CD14-positive monocyte (primary cell): ENCODE results near the gene RNASEH2A. TPM values are rescaled to one million over a fixed set of nuclear protein-coding genes. Genes with fewer than 3 reads are reported as not detected.
A peak's percentile ranks its signal among the peaks of the same experiment; 100 is the strongest.
"Not testable (repeated sequence)": the region's sequence is repeated elsewhere in the genome, so short reads cannot be mapped to it uniquely, and the experiment has no call there.

Experiments
- DNase-seq, 3 donors: peaks; one replicate each; pipeline ENCODE4 v3.0.0-alpha.2; 2011 to 2022
- H2AFZ ChIP-seq: 2 replicates; pipeline ENCODE4 v1.6.0; 2012; ENCODE audit warnings: mild to moderate bottlenecking, low read depth, low read length, inconsistent platforms; ENCODE audit not compliant: insufficient read depth, poor library complexity, severe bottlenecking
- H3K27ac ChIP-seq, 2 donors: 1 replicate in 1 of 2; 2 replicates in 1 of 2; pipeline ENCODE4 v1.5.1; 2012 to 2013; ENCODE audit warnings: low read length in 2 of 2, control low read depth in 1 of 2, inconsistent platforms in 1 of 2, low read depth in 1 of 2, mild to moderate bottlenecking in 1 of 2
- H3K27me3 ChIP-seq, 2 donors: one replicate each; pipeline versions ENCODE4 v1.6.0 to v1.6.1; 2011 to 2013; ENCODE audit warnings: low read length in 2 of 2; ENCODE audit not compliant: control insufficient read depth in 2 of 2, insufficient read depth in 2 of 2
- H3K36me3 ChIP-seq, 2 donors: replicated peaks in 1 of 2; 1 replicate in 1 of 2; 2 replicates in 1 of 2; pipeline versions ENCODE4 v1.5.1 to v1.6.1; 2012 to 2013; ENCODE audit warnings: low read length in 2 of 2, control low read depth in 1 of 2, inconsistent platforms in 1 of 2, mild to moderate bottlenecking in 1 of 2; ENCODE audit not compliant: insufficient read depth in 2 of 2, control insufficient read depth in 1 of 2
- H3K4me1 ChIP-seq, 2 donors: 1 replicate in 1 of 2; 2 replicates in 1 of 2; pipeline versions ENCODE4 v1.5.1 to v1.6.1; 2012 to 2013; ENCODE audit warnings: low read length in 2 of 2, control low read depth in 1 of 2, inconsistent platforms in 1 of 2, mild to moderate bottlenecking in 1 of 2, moderate library complexity in 1 of 2; ENCODE audit not compliant: insufficient read depth in 2 of 2, control insufficient read depth in 1 of 2
- H3K4me2 ChIP-seq: replicated peaks from 2 replicates; pipeline ENCODE3; 2012; ENCODE audit warnings: low read length, moderate library complexity, mild to moderate bottlenecking; ENCODE audit not compliant: poor library complexity, severe bottlenecking; ENCODE audit errors: extremely low read depth
- H3K4me3 ChIP-seq, 3 experiments: fragments of 200-600 bp in 1 of 3; sonication (generic) in 1 of 3; replicated peaks in 1 of 3; 1 replicate in 2 of 3; 2 replicates in 1 of 3; pipeline ENCODE4 v1.5.1; 2011 to 2013; ENCODE audit warnings: low read length in 3 of 3, mild to moderate bottlenecking in 3 of 3, control low read depth in 2 of 3, low read depth in 2 of 3, inconsistent platforms in 1 of 3, moderate library complexity in 1 of 3
- H3K79me2 ChIP-seq: 2 replicates; pipeline ENCODE4 v1.6.0; 2012; ENCODE audit warnings: mild to moderate bottlenecking, control low read depth, inconsistent platforms, low read length, moderate library complexity; ENCODE audit not compliant: insufficient read depth
- H3K9ac ChIP-seq: 2 replicates; pipeline ENCODE4 v1.6.0; 2017; ENCODE audit warnings: low read length, mild to moderate bottlenecking; ENCODE audit not compliant: insufficient read depth, poor library complexity, severe bottlenecking
- H3K9me3 ChIP-seq, 2 donors: replicated peaks in 1 of 2; 1 replicate in 1 of 2; 2 replicates in 1 of 2; pipeline versions ENCODE4 v1.5.1 to v1.6.1; 2012 to 2013; ENCODE audit warnings: low read length in 2 of 2, control low read depth in 1 of 2; ENCODE audit not compliant: control insufficient read depth in 1 of 2, insufficient read depth in 1 of 2
- H4K20me1 ChIP-seq: 2 replicates; pipeline ENCODE4 v1.6.0; 2012; ENCODE audit warnings: mild to moderate bottlenecking, low read length, control low read depth, moderate library complexity; ENCODE audit not compliant: insufficient read depth
- H3K27ac Mint-ChIP-seq, 7 donors: one replicate each; pipeline ENCODE4 v1.8.0; 2020; ENCODE audit warnings: mild to moderate bottlenecking in 7 of 7, mixed read lengths in 7 of 7, moderate library complexity in 6 of 7, inconsistent platforms in 2 of 7
- H3K27me3 Mint-ChIP-seq, 3 donors: one replicate each; pipeline ENCODE4 v1.8.0; 2021 to 2022; ENCODE audit warnings: low read depth in 3 of 3, mild to moderate bottlenecking in 3 of 3, mixed read lengths in 3 of 3, moderate library complexity in 3 of 3, inconsistent platforms in 1 of 3
- H3K36me3 Mint-ChIP-seq, 2 donors: one replicate each; pipeline ENCODE4 v1.8.0; 2020; ENCODE audit warnings: mixed read lengths in 2 of 2, inconsistent platforms in 1 of 2, mild to moderate bottlenecking in 1 of 2
- H3K4me1 Mint-ChIP-seq: one replicate; pipeline ENCODE4 v1.8.0; 2020; ENCODE audit warnings: mild to moderate bottlenecking, mixed read lengths
- H3K4me3 Mint-ChIP-seq, 2 donors: one replicate each; pipeline ENCODE4 v1.8.0; 2020; ENCODE audit warnings: mild to moderate bottlenecking in 2 of 2, mixed read lengths in 2 of 2, moderate library complexity in 1 of 2
- H3K9me3 Mint-ChIP-seq, 7 donors: one replicate each; pipeline ENCODE4 v1.8.0; 2020 to 2022; ENCODE audit warnings: mixed read lengths in 7 of 7, mild to moderate bottlenecking in 6 of 7, moderate library complexity in 6 of 7, inconsistent platforms in 2 of 7
- CTCF ChIP-seq: fragments of 200-600 bp; IDR thresholded peaks from one replicate; pipeline ENCODE4 v1.8.0; 2022; ENCODE audit warnings: antibody characterized with exemption, mild to moderate bottlenecking
- WGBS: methylation state at CpG from one replicate; pipeline ENCODE4 v1.1.5; 2013; ENCODE audit warnings: missing lambda C conversion rate; ENCODE audit not compliant: insufficient coverage; 5-methylcytosine and 5-hydroxymethylcytosine counted together
- intact Hi-C, 2 donors: fragments of 100-400 bp; cut with micrococcal nuclease; formaldehyde crosslinking; loops; one replicate each; pipeline versions ENCODE4 v1.15.0 to v1.15.1; 2023
- polyA plus RNA-seq, 3 donors: library from polyadenylated mRNA; depleted of rRNA in 1 of 3; unstranded in 2 of 3; stranded (reverse) in 1 of 3; fragments of 300-500 nt in 2 of 3; fragments of >200 nt in 1 of 3; fragmentation: Illumina TruSeq in 2 of 3; gene quantifications; 1 replicate in 2 of 3; 2 replicates in 1 of 3; pipeline ENCODE4 v1.2.3, GENCODE V29; 2012 to 2021

Gene RNASEH2A
- polyA plus RNA-seq, 3 donors = 8.7 to 21.5 (median 15.2) TPM

GRCh38 chr19:12843328-12843727 is 36.9 kb downstream of the RNASEH2A start:
- Histone ChIP-seq H3K27me3 (peaks cover 31 to 63% of the 10 kb centered on the region in 2 donors), H4K20me1 (no peaks in the 10 kb centered on the region), H3K4me3 (no peak overlapping the region), H3K36me3 (no peaks in the 10 kb centered on the region), H3K9ac (no peak overlapping the region), H3K4me1 (peaks cover 26 to 32% of the 10 kb centered on the region in 2 donors), H2AFZ (no peak overlapping the region), H3K27ac (no peak overlapping the region), H3K4me2 (no peak overlapping the region), H3K79me2 (no peaks in the 10 kb centered on the region), H3K9me3 (peaks cover 6 to 25% of the 10 kb centered on the region in 2 donors)
- H3K27me3 Mint-ChIP-seq = peaks cover 55 to 81% (median 61%) of the 10 kb centered on the region in 3 donors
- 93% methylated on average over 10 of the region's 11 CpGs for WGBS
- no peak overlapping the region for H3K27ac Mint-ChIP-seq
- no peak overlapping the region for H3K4me3 Mint-ChIP-seq
- H3K9me3 Mint-ChIP-seq = peaks cover 3 to 20% (median 16%) of the 10 kb centered on the region in 7 donors
- intact Hi-C loops = loop anchor here in 1 of 2 donors (5.0 kb wide), 1 partner anchor 36 kb away; the partner anchor contains the start of gene RNASEH2A
- H3K4me1 Mint-ChIP-seq = peaks cover 29% of the 10 kb centered on the region
- no peak for TF ChIP-seq CTCF
- DNase-seq = no peak
- H3K36me3 Mint-ChIP-seq = peaks cover 2 to 5% of the 10 kb centered on the region in 2 donors

- no peak for DNase-seq
- peak overlapping the region in 1 of 7 donors; percentile 21 for H3K27ac Mint-ChIP-seq
- H3K4me1 Mint-ChIP-seq = peaks cover 23% of the 10 kb centered on the region
These were observed 37.8 kb downstream of the RNASEH2A start for GRCh38 chr19:12843999-12844732.

GRCh38 chr19:12846613-12847012 is 40.2 kb downstream of the RNASEH2A start:
- not testable (repeated sequence) for DNase-seq, H3K36me3 ChIP-seq, H3K9ac ChIP-seq, H3K9me3 Mint-ChIP-seq, H3K4me3 ChIP-seq, H3K27ac ChIP-seq, H3K4me2 ChIP-seq, H3K36me3 Mint-ChIP-seq, H4K20me1 ChIP-seq, H3K9me3 ChIP-seq, H3K79me2 ChIP-seq, H3K4me1 Mint-ChIP-seq
- Histone ChIP-seq H3K4me1 (peaks cover 11 to 12% of the 10 kb centered on the region in 2 donors), H2AFZ (peak overlapping the region; percentile 80), H3K27me3 (peaks cover 4 to 30% of the 10 kb centered on the region in 2 donors)
- intact Hi-C loops = loop anchor here (2.0 to 5.0 kb wide), 4 partner anchors 49 to 84 kb away; no protein-coding TSS in a partner anchor
- Mint-ChIP-seq H3K27me3 (peaks cover 35 to 60% (median 38%) of the 10 kb centered on the region in 3 donors), H3K4me3 (peak overlapping the region in 1 of 2 donors; percentile 29), H3K27ac (peak overlapping the region in 1 of 7 donors; percentile 31)
- 43% methylated on average over 2 of the region's 7 CpGs for WGBS

More at GRCh38 chr19:12843999-12844732, 37.8 kb downstream of the RNASEH2A start:
- peaks cover 6 to 17% of the 10 kb centered on the region in 2 donors for H3K9me3 ChIP-seq
- H3K4me2 ChIP-seq = no peak overlapping the region
- H4K20me1 ChIP-seq = no peaks in the 10 kb centered on the region
- intact Hi-C loops = loop anchor here in 1 of 2 donors (5.0 kb wide), 1 partner anchor 37 kb away; the partner anchor contains the start of gene RNASEH2A
- H3K79me2 ChIP-seq = no peaks in the 10 kb centered on the region
- no peak overlapping the region for H2AFZ ChIP-seq
- no peaks in the 10 kb centered on the region for H3K36me3 ChIP-seq
- no peak for TF ChIP-seq CTCF
- Mint-ChIP-seq H3K27me3 (peaks cover 48 to 72% (median 55%) of the 10 kb centered on the region in 3 donors), H3K9me3 (peaks cover 3 to 18% (median 14%) of the 10 kb centered on the region in 7 donors), H3K36me3 (peaks cover 2 to 5% of the 10 kb centered on the region in 2 donors), H3K4me3 (no peak overlapping the region)
- peaks cover 19 to 23% of the 10 kb centered on the region in 2 donors for H3K4me1 ChIP-seq
- H3K4me3 ChIP-seq = no peak overlapping the region
- no peak overlapping the region for H3K27ac ChIP-seq
- H3K27me3 ChIP-seq = peaks cover 24 to 54% of the 10 kb centered on the region in 2 donors
- 86% methylated on average over 3 of the region's 3 CpGs for WGBS
- no peak overlapping the region for H3K9ac ChIP-seq
